Trophoblast cell (in vitro differentiated cells and primary cell): ENCODE results near the gene NNMT.
A peak's percentile ranks its signal among the peaks of the same experiment; 100 is the strongest.

Experiments
- DNase-seq, 2 donors: peaks; one replicate each; pipeline ENCODE4 v3.0.0-alpha.2; 2016
- H2AFZ ChIP-seq: 2 replicates; pipeline ENCODE4 v1.6.1; 2013; ENCODE audit warnings: low read length, moderate library complexity, mild to moderate bottlenecking; ENCODE audit not compliant: insufficient read depth, poor library complexity
- H2AK5ac ChIP-seq: 2 replicates; pipeline ENCODE4 v1.6.1; 2013; ENCODE audit warnings: mild to moderate bottlenecking, low read length
- H2BK120ac ChIP-seq: 2 replicates; pipeline ENCODE4 v1.6.1; 2013; ENCODE audit warnings: low read length, mild to moderate bottlenecking, moderate library complexity; ENCODE audit not compliant: insufficient read depth, poor library complexity
- H2BK12ac ChIP-seq: 2 replicates; pipeline ENCODE4 v1.6.1; 2013; ENCODE audit warnings: mild to moderate bottlenecking, low read length, moderate library complexity
- H2BK5ac ChIP-seq: 2 replicates; pipeline ENCODE4 v1.6.1; 2013; ENCODE audit warnings: low read length, low read depth, moderate library complexity, mild to moderate bottlenecking; ENCODE audit not compliant: poor library complexity
- H3K14ac ChIP-seq: 2 replicates; pipeline ENCODE4 v1.6.1; 2013; ENCODE audit warnings: mild to moderate bottlenecking, low read length
- H3K18ac ChIP-seq: 2 replicates; pipeline ENCODE4 v1.6.1; 2013; ENCODE audit warnings: mild to moderate bottlenecking, low read length
- H3K23ac ChIP-seq: 2 replicates; pipeline ENCODE4 v1.6.1; 2013; ENCODE audit warnings: low read length
- H3K27ac ChIP-seq: 2 replicates; pipeline ENCODE4 v1.5.1; 2013; ENCODE audit warnings: low read depth, mild to moderate bottlenecking, inconsistent platforms, low read length, moderate library complexity
- H3K27me3 ChIP-seq: 2 replicates; pipeline ENCODE4 v1.6.1; 2013; ENCODE audit warnings: inconsistent platforms, mild to moderate bottlenecking, low read length, moderate library complexity; ENCODE audit not compliant: insufficient read depth
- H3K36me3 ChIP-seq, 2 experiments: 1 replicate in 1 of 2; 2 replicates in 1 of 2; pipeline ENCODE4 v1.6.1; 2013; ENCODE audit warnings: low read length in 2 of 2, mild to moderate bottlenecking in 2 of 2, moderate library complexity in 1 of 2; ENCODE audit not compliant: insufficient read depth in 2 of 2, control insufficient read depth in 1 of 2
- H3K4ac ChIP-seq: 2 replicates; pipeline ENCODE4 v1.6.1; 2013; ENCODE audit warnings: low read depth, mild to moderate bottlenecking, low read length, moderate library complexity
- H3K4me1 ChIP-seq, 2 experiments: 1 replicate in 1 of 2; 2 replicates in 1 of 2; pipeline ENCODE4 v1.6.1; 2013; ENCODE audit warnings: low read length in 2 of 2, mild to moderate bottlenecking in 2 of 2, moderate library complexity in 1 of 2; ENCODE audit not compliant: insufficient read depth in 2 of 2, control insufficient read depth in 1 of 2
- H3K4me2 ChIP-seq: 2 replicates; pipeline ENCODE4 v1.6.1; 2013; ENCODE audit warnings: inconsistent platforms, mild to moderate bottlenecking, low read length, moderate library complexity
- H3K4me3 ChIP-seq: 2 replicates; pipeline ENCODE4 v1.5.1; 2013; ENCODE audit warnings: mild to moderate bottlenecking, low read depth, low read length, inconsistent platforms
- H3K79me1 ChIP-seq: one replicate; pipeline ENCODE4 v1.6.1; 2013; ENCODE audit warnings: low read length
- H3K79me2 ChIP-seq: 2 replicates; pipeline ENCODE4 v1.6.1; 2013; ENCODE audit warnings: low read length, mild to moderate bottlenecking; ENCODE audit not compliant: control insufficient read depth, insufficient read depth, poor library complexity
- H3K9ac ChIP-seq: 2 replicates; pipeline ENCODE4 v1.6.1; 2013; ENCODE audit warnings: mild to moderate bottlenecking, low read length
- H3K9me3 ChIP-seq: 2 replicates; pipeline ENCODE4 v1.6.1; 2013; ENCODE audit warnings: low read depth, mild to moderate bottlenecking, control low read depth, inconsistent platforms, low read length; ENCODE audit not compliant: insufficient read depth
- H4K12ac ChIP-seq: 2 replicates; pipeline ENCODE4 v1.6.1; 2013; ENCODE audit warnings: low read depth, mild to moderate bottlenecking, low read length, moderate library complexity
- H4K8ac ChIP-seq: 2 replicates; pipeline ENCODE4 v1.6.1; 2013; ENCODE audit warnings: low read depth, mild to moderate bottlenecking, low read length, moderate library complexity
- H4K91ac ChIP-seq: one replicate; pipeline ENCODE4 v1.6.1; 2013; ENCODE audit warnings: low read depth, mild to moderate bottlenecking, low read length, moderate library complexity
- WGBS: extraction: QIAGEN DNeasy Blood & Tissue Kit; methylation state at CpG from one replicate; pipeline ENCODE4 v1.1.7; 2013; ENCODE audit warnings: missing lambda C conversion rate; ENCODE audit not compliant: insufficient read length, insufficient coverage; ENCODE audit errors: extremely low coverage; 5-methylcytosine and 5-hydroxymethylcytosine counted together

NNMT gene

DNA sequence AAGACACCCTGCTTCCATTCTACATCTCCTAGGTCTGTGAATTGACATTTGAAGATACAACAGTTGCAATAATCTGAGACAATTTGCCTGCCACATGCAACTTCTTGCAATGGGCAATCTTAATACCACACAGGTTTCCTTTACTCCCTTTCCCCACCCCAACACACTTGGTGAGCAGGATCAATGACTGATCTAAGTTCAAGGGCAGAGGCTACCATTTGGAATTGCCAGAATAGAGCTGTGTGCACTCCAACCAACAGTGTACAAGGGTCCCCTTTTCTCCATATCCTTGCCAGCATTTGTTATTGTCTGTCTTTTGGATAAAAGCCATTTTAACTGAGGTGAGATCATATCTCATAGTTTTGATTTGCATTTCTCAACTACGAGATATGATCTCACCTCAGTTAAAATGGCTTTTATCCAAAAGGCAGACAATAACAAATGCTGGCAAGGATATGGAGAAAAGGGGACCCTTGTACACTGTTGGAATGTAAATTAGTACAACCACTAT, 2.9 kb upstream of the NNMT start:
- Histone ChIP-seq H2BK120ac (peak overlapping the region; percentile 100), H3K36me3 (peaks cover 0 to 2% of the 10 kb centered on the region in 2 experiments), H4K91ac (peak overlapping the region; percentile 97), H3K27me3 (no peaks in the 10 kb centered on the region), H3K4me1 (peaks cover 24% of the 10 kb centered on the region in 2 experiments), H4K12ac (peak overlapping the region; percentile 84), H3K79me2 (peaks cover 8% of the 10 kb centered on the region), H4K8ac (peak overlapping the region; percentile 97), H3K4me3 (no peak overlapping the region), H3K18ac (peak overlapping the region; percentile 100), H2BK5ac (peak overlapping the region; percentile 97), H2AFZ (peak overlapping the region; percentile 63), H3K4me2 (no peak overlapping the region), H3K14ac (peak overlapping the region; percentile 99), H3K27ac (peak overlapping the region; percentile 84), H3K23ac (no peak overlapping the region), H3K9me3 (no peaks in the 10 kb centered on the region), H3K9ac (no peak overlapping the region), H3K79me1 (peaks cover 44% of the 10 kb centered on the region), H2BK12ac (peak overlapping the region; percentile 99), H3K4ac (peak overlapping the region; percentile 96), H2AK5ac (peak overlapping the region; percentile 100)
- no CpG with 5 or more reads among the region's 1 CpG for WGBS
- no peak for DNase-seq

DNA sequence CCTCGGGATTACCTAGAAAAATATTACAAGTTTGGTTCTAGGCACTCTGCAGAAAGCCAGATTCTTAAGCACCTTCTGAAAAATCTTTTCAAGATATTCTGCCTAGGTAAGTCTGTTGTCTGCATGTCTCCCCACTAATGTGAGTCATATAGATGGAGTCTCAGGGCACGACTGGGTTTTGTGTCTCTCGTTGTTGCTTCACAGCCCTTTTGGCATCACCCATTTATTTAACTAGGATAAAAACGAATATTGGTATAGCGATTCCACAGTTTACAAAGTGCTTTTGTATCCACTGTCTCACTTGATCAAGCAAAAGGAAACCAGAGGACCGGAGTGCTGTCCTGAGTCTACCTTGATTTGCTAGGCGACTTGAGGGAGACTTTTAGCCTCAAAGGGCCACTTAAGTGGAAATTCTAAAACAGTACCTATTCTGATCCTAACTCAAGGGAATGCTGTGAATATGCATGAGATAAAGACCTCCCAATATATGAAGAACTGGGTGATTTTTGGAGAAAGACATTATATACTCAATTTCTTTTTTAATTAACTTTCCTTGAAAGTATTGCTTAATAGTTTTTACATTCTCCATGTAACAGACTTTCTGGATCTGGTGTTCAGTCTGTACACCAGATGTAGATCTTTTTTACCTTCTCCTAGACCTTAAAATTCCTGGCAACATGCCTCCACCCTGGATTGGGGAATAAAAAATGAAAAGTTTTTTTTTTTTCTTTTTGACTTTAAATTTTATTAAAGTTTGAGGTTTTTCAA, 590 bp downstream of the NNMT start:
- Histone ChIP-seq H3K36me3 (peaks cover 1 to 4% of the 10 kb centered on the region in 2 experiments), H3K14ac (peak overlapping the region; percentile 77), H3K27ac (peak overlapping the region; percentile 100), H2BK5ac (peak overlapping the region; percentile 99), H4K8ac (peak overlapping the region; percentile 83), H4K91ac (peak overlapping the region; percentile 98), H3K79me1 (peaks cover 39% of the 10 kb centered on the region), H3K18ac (peak overlapping the region; percentile 75), H3K79me2 (peaks cover 8% of the 10 kb centered on the region), H3K9me3 (no peaks in the 10 kb centered on the region), H3K9ac (peak overlapping the region; percentile 6), H4K12ac (peak overlapping the region; percentile 46), H2AK5ac (no peak overlapping the region), H3K4me2 (peak overlapping the region; percentile 2), H2BK12ac (peak overlapping the region; percentile 94), H3K4me3 (no peak overlapping the region), H2AFZ (no peak overlapping the region), H2BK120ac (peak overlapping the region; percentile 96), H3K4ac (peak overlapping the region; percentile 64), H3K27me3 (no peaks in the 10 kb centered on the region), H3K4me1 (peaks cover 18 to 20% of the 10 kb centered on the region in 2 experiments), H3K23ac (no peak overlapping the region)
- DNase-seq: no peak
- WGBS: no CpG with 5 or more reads among the region's 7 CpGs

DNA sequence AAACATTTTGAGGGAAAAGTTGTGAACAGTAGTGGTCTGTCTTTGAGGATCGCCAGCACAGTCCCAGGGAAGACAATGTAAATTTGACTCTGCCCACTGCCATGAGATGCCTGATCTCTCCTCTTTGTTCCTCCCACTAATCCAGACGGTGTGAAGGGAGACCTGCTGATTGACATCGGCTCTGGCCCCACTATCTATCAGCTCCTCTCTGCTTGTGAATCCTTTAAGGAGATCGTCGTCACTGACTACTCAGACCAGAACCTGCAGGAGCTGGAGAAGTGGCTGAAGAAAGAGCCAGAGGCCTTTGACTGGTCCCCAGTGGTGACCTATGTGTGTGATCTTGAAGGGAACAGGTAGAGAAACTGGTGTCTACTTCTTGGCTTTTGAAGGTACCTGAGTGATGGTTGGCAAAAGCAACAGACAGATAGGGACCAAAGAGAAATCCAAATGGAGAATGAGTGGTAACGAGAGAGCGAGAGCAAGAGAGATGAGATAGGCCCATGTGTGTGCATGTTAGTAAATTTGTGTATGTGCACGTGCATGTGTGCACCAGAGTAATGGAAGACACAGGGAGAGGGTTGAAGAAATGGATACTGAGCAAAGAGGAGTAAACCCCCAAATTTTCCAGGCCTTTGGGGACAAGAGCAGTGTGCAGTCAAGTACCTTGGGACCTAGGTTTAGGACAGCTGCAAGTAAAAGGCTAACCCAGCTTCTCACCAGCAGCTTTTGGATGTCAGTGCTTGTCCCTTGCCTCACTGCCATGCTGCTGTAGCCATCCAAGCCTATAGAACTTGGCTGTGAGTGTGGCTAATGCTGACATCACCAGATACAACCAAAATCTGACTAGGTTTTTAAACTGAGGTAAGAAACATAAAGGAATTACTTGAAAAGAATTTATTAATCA, 1.9 kb downstream of the NNMT start:
- Histone ChIP-seq H2BK5ac (peak overlapping the region; percentile 36), H3K27me3 (no peaks in the 10 kb centered on the region), H3K79me2 (peaks cover 6% of the 10 kb centered on the region), H3K27ac (no peak overlapping the region), H4K12ac (peak overlapping the region; percentile 32), H3K23ac (no peak overlapping the region), H2AK5ac (peak overlapping the region; percentile 49), H3K4ac (peak overlapping the region; percentile 39), H3K18ac (peak overlapping the region; percentile 12), H3K36me3 (peaks cover 1 to 4% of the 10 kb centered on the region in 2 experiments), H4K8ac (peak overlapping the region; percentile 44), H2BK120ac (peak overlapping the region; percentile 68), H3K9ac (no peak overlapping the region), H3K14ac (peak overlapping the region; percentile 66), H2BK12ac (peak overlapping the region; percentile 72), H3K4me3 (no peak overlapping the region), H3K4me2 (peak overlapping the region; percentile 15), H3K9me3 (no peaks in the 10 kb centered on the region), H2AFZ (no peak overlapping the region), H4K91ac (peak overlapping the region; percentile 52), H3K4me1 (peaks cover 16 to 18% of the 10 kb centered on the region in 2 experiments), H3K79me1 (peaks cover 32% of the 10 kb centered on the region)
- 100% methylated on average over 2 of the region's 8 CpGs for WGBS
- DNase-seq: no peak

DNA sequence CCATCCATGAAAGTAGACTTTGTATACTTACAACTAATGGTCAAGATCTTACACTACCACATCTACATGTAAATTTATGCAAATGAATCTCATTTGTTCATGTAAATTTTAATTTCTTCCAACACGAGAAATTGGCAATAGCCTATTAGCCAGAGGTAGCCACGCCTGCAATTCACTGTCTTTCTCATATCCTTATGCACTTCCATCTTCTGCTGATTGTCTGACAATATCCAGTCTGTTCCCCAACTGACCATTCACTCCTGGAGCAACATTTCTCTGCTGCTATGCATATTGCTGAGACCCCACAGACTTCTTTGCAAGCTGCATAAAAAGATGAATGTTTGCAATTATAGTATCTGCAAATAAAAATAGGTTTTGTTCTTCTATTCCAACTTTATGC, 2.5 kb downstream of the NNMT start:
- H3K27me3 ChIP-seq: no peaks in the 10 kb centered on the region
- H3K9ac ChIP-seq: no peak overlapping the region
- no peak overlapping the region for H2AK5ac ChIP-seq
- no CpG with 5 or more reads among the region's 2 CpGs for WGBS
- H2BK120ac ChIP-seq: no peak overlapping the region
- H3K36me3 ChIP-seq: peaks cover 1 to 4% of the 10 kb centered on the region in 2 experiments
- H2AFZ ChIP-seq: no peak overlapping the region
- H3K4me1 ChIP-seq: peaks cover 14 to 16% of the 10 kb centered on the region in 2 experiments
- no peak overlapping the region for H4K8ac ChIP-seq
- no peaks in the 10 kb centered on the region for H3K9me3 ChIP-seq
- H3K4ac ChIP-seq: no peak overlapping the region
- H3K14ac ChIP-seq: no peak overlapping the region
- peaks cover 29% of the 10 kb centered on the region for H3K79me1 ChIP-seq
- DNase-seq: no peak
- no peak overlapping the region for H4K12ac ChIP-seq
- H3K79me2 ChIP-seq: peaks cover 4% of the 10 kb centered on the region
- no peak overlapping the region for H3K18ac ChIP-seq
- H3K4me2 ChIP-seq: no peak overlapping the region
- H4K91ac ChIP-seq: no peak overlapping the region
- H3K23ac ChIP-seq: no peak overlapping the region
- no peak overlapping the region for H3K27ac ChIP-seq
- no peak overlapping the region for H2BK5ac ChIP-seq
- H3K4me3 ChIP-seq: no peak overlapping the region
- H2BK12ac ChIP-seq: no peak overlapping the region
